Uterus (tissue), 4 donors: ENCODE results near the gene PLD1. TPM values are rescaled to one million over a fixed set of nuclear protein-coding genes. Genes with fewer than 3 reads are reported as not detected.

ENCODE experiments used
- DNase-seq, 2 donors: peaks; one replicate each; pipeline ENCODE4 v3.0.0-alpha.2; 2019 to 2020
- H3K27ac ChIP-seq, 2 donors: fragments of 200-600 bp; sonication (generic); 1 replicate in 1 of 2; 2 replicates in 1 of 2; pipeline ENCODE4 v1.5.1; 2016 to 2018
- H3K27me3 ChIP-seq, 2 donors: fragments of 200-600 bp; sonication (generic); one replicate each; pipeline ENCODE4 v1.5.1; 2018 to 2019; ENCODE audit warnings: control low read depth in 1 of 2
- H3K36me3 ChIP-seq, 2 donors: fragments of 200-600 bp; sonication (generic); one replicate each; pipeline ENCODE4 v1.5.1; 2019; ENCODE audit warnings: control low read depth in 1 of 2
- H3K4me1 ChIP-seq, 2 donors: fragments of 200-600 bp; sonication (generic); one replicate each; pipeline ENCODE4 v1.5.1; 2018 to 2019; ENCODE audit warnings: control low read depth in 1 of 2
- H3K4me3 ChIP-seq, 2 donors: fragments of 200-600 bp; sonication (generic); 1 replicate in 1 of 2; 2 replicates in 1 of 2; pipeline ENCODE4 v1.5.1; 2018 to 2019; ENCODE audit warnings: mild to moderate bottlenecking in 1 of 2
- H3K9me3 ChIP-seq, 2 donors: fragments of 200-600 bp; sonication (generic); one replicate each; pipeline ENCODE4 v1.5.1; 2019; ENCODE audit warnings: control low read depth in 1 of 2
- POLR2A ChIP-seq, 2 donors: fragments of 450-650 bp; IDR thresholded peaks; one replicate each; pipeline ENCODE4 v1.6.1; 2016; ENCODE audit warnings: antibody characterized with exemption in 2 of 2, mild to moderate bottlenecking in 1 of 2, moderate library complexity in 1 of 2
- intact Hi-C: fragments of 100-400 bp; cut with DNase I; formaldehyde crosslinking; loops from one replicate; pipeline ENCODE4 v1.15.1; 2023; ENCODE audit warnings: low total_unique reads
- total RNA-seq, 4 donors: library from RNA; depleted of rRNA in 3 of 4; stranded (reverse); fragments of >200 nt in 3 of 4; gene quantifications; one replicate each; pipeline versions ENCODE4 v1.1.0 to v1.2.4, GENCODE V29; 2014 to 2023
- TF ChIP-seq, protein P1 (sequence below), 4 experiments: fragments of 200-600 bp in 2 of 4; fragments of 450-650 bp in 2 of 4; sonication (generic) in 2 of 4; IDR thresholded peaks; one replicate each; pipeline ENCODE4 v1.5.1; 2016 to 2019; ENCODE audit warnings: antibody characterized with exemption in 4 of 4, mild to moderate bottlenecking in 2 of 4, moderate library complexity in 1 of 4
- donor health status: DM: yes; HTN: yes; CAD: no.

PLD1 gene
- total RNA-seq, 4 donors from 2014 or later = 15.6 to 94.8 (median 30.8) TPM

DNA sequence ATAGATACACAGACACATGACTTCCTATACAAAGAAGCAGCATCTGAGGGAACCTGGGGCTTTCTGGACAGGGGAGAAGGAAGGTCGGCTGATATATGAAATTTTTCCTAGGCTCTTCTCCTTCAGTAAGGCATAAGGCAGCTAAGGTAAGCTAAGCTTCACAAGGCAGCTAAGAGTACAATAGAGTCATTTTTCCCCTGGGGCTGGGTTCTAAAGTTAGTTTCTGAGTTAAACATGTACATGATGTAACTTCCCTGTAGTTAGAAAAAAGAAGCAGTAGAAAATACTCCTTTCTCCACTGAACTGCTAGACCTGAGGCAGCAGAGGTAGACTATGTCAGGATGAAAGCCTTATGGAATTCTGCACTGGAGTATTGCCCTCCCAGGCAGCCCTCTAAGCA is 109.6 kb downstream of the PLD1 start:
- intact Hi-C loops = no loop called here

DNA sequence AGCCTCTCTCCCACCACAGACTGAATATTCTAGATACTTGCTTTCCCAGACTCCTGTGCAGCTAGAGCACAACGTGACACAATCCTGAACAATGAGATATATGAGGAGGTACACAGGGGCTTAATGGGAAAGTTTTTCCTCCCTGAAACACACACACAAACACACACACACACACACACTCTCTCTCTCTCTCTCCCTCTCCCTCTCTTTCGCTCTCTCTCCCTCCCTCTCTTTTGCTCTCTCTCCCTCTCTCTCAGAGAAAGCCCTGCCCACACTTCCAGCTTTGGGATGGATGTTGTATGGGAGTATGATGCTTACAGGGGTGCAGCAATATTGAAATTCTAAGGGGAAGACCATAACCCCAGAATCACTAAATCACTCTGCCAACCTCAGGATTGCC is 110.1 kb downstream of the PLD1 start:
- Histone ChIP-seq H3K27me3 (no peaks in the 10 kb centered on the region), H3K9me3 (peaks cover 0 to 7% of the 10 kb centered on the region in 2 donors), H3K4me1 (no peaks in the 10 kb centered on the region), H3K27ac (no peak overlapping the region), H3K36me3 (no peaks in the 10 kb centered on the region), H3K4me3 (no peak overlapping the region)
- intact Hi-C loops = no loop called here
- no peak for TF ChIP-seq POLR2A (IDR thresholded peaks at IDR 0.05)
- TF ChIP-seq, protein P1, sequence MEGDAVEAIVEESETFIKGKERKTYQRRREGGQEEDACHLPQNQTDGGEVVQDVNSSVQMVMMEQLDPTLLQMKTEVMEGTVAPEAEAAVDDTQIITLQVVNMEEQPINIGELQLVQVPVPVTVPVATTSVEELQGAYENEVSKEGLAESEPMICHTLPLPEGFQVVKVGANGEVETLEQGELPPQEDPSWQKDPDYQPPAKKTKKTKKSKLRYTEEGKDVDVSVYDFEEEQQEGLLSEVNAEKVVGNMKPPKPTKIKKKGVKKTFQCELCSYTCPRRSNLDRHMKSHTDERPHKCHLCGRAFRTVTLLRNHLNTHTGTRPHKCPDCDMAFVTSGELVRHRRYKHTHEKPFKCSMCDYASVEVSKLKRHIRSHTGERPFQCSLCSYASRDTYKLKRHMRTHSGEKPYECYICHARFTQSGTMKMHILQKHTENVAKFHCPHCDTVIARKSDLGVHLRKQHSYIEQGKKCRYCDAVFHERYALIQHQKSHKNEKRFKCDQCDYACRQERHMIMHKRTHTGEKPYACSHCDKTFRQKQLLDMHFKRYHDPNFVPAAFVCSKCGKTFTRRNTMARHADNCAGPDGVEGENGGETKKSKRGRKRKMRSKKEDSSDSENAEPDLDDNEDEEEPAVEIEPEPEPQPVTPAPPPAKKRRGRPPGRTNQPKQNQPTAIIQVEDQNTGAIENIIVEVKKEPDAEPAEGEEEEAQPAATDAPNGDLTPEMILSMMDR (IDR thresholded peaks at IDR 0.05) = no peak
- DNase-seq = no peak

More for the DNA sequence above, 109.6 kb downstream of the PLD1 start:
- no peaks in the 10 kb centered on the region for H3K36me3 ChIP-seq
- DNase-seq = no peak
- TF ChIP-seq, protein P1 (IDR thresholded peaks at IDR 0.05) = no peak
- TF ChIP-seq POLR2A (IDR thresholded peaks at IDR 0.05) = no peak
- no peak overlapping the region for H3K4me3 ChIP-seq
- no peaks in the 10 kb centered on the region for H3K27me3 ChIP-seq
- H3K4me1 ChIP-seq = no peaks in the 10 kb centered on the region
- H3K9me3 ChIP-seq = peaks cover 0 to 7% of the 10 kb centered on the region in 2 donors
- H3K27ac ChIP-seq = no peak overlapping the region

DNA sequence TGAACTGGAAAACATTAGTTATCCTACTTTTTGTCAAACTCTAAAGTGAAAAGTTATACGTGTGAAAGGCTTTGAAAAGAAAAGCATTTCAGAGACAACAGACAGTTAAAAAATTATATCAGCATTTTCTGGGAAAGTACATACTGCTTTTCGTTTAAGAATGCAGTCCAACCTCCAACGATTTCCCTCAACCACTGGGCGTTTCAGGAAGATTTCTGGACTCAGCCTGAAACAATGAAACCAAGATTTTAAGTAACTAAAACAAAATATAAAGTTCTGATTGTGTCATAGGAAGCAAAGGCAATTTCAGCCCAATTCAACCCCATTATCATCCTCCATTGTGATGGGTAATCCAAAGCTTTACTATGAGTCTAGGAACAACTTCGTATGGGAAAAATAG is 110.7 kb downstream of the PLD1 start:
- Histone ChIP-seq H3K4me1 (no peaks in the 10 kb centered on the region), H3K27me3 (no peaks in the 10 kb centered on the region), H3K27ac (no peak overlapping the region), H3K4me3 (no peak overlapping the region), H3K9me3 (peaks cover 0 to 7% of the 10 kb centered on the region in 2 donors), H3K36me3 (no peaks in the 10 kb centered on the region)
- TF ChIP-seq, protein P1 (IDR thresholded peaks at IDR 0.05) = no peak
- no peak for TF ChIP-seq POLR2A (IDR thresholded peaks at IDR 0.05)
- intact Hi-C loops = no loop called here
- no peak for DNase-seq

DNA sequence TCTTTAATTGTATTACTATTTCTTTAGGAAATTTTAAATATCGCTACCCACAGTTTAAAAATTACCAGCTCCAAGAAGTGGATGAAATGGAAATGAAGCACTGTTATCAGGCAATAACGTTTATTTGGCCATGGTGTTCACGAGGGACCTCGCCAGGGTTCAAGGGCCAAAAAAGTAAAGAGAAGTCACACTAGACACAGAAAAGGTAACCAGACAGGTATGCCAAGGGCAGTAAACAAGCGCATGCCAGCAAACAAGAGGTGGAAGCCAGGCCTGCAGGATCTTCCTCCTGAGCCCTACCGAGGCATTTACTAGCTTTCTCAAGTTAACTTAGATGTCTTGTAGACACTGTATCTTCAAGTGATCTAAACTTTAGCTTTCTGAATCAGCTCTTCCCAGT is 113.5 kb downstream of the PLD1 start:
- no peak overlapping the region for H3K4me3 ChIP-seq
- H3K36me3 ChIP-seq = no peaks in the 10 kb centered on the region
- no peaks in the 10 kb centered on the region for H3K4me1 ChIP-seq
- intact Hi-C loops = no loop called here
- H3K27me3 ChIP-seq = no peaks in the 10 kb centered on the region
- TF ChIP-seq, protein P1 (IDR thresholded peaks at IDR 0.05) = no peak
- TF ChIP-seq POLR2A (IDR thresholded peaks at IDR 0.05) = no peak
- DNase-seq = no peak
- H3K27ac ChIP-seq = no peak overlapping the region
- H3K9me3 ChIP-seq = no peaks in the 10 kb centered on the region

DNA sequence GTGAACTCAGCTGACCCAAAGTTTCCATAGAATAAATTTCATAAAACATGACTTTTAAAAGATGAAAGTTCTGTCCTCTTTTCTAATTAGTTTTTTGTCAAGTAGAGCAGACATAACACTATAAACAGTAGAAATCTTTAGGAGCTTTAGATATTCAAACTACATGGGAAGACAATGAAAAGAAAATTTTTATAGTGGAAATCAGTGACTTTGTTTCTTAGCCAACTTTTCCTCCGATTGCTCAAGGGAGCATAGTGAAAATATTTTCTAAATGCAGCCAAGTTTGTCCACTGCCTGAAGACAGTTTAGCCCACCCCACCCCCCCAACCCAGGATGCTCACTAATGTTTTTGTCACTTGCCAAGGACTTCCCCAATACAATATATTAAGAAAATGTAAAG is 114.9 kb downstream of the PLD1 start:
- intact Hi-C loops = no loop called here
- TF ChIP-seq, protein P1 (IDR thresholded peaks at IDR 0.05) = no peak
- TF ChIP-seq POLR2A (IDR thresholded peaks at IDR 0.05) = no peak
- no peaks in the 10 kb centered on the region for H3K4me1 ChIP-seq
- H3K4me3 ChIP-seq = no peak overlapping the region
- H3K27ac ChIP-seq = no peak overlapping the region
- DNase-seq = no peak
- no peaks in the 10 kb centered on the region for H3K36me3 ChIP-seq
- H3K27me3 ChIP-seq = no peaks in the 10 kb centered on the region
- no peaks in the 10 kb centered on the region for H3K9me3 ChIP-seq
